Astrocyte (in vitro differentiated cells and primary cell): Measurements from ENCODE around the gene TMEM200A. TPM values are rescaled to one million over a fixed set of nuclear protein-coding genes. Genes with fewer than 3 reads are reported as not detected.

ENCODE experiments used
- DNase-seq: peaks from one replicate; pipeline ENCODE4 v3.0.0-alpha.2; 2010; ENCODE audit warnings: low read depth
- FAIRE-seq: peaks from 2 replicates; lab custom pipeline; 2011; peaks lifted over from hg19 to GRCh38; lab: Jason Lieb, UNC
- H2AFZ ChIP-seq: 2 replicates; pipeline ENCODE4 v1.6.0; 2012; ENCODE audit warnings: low read depth, low read length, inconsistent platforms
- H3K27ac ChIP-seq: 2 replicates; pipeline ENCODE4 v1.5.1; 2011; ENCODE audit warnings: low read depth, low read length, inconsistent platforms
- H3K27me3 ChIP-seq: 2 replicates; pipeline ENCODE4 v1.6.0; 2011; ENCODE audit warnings: low read length, inconsistent platforms; ENCODE audit not compliant: insufficient read depth
- H3K36me3 ChIP-seq: 2 replicates; pipeline ENCODE4 v1.5.1; 2011; ENCODE audit warnings: low read length, inconsistent platforms; ENCODE audit not compliant: insufficient read depth
- H3K4me1 ChIP-seq: 2 replicates; pipeline ENCODE4 v1.5.1; 2011; ENCODE audit warnings: low read length, inconsistent platforms; ENCODE audit not compliant: insufficient read depth
- H3K4me2 ChIP-seq: 2 replicates; pipeline ENCODE4 v1.6.0; 2012; ENCODE audit warnings: low read length, inconsistent platforms
- H3K4me3 ChIP-seq: 2 replicates; pipeline ENCODE4 v1.5.1; 2011; ENCODE audit warnings: low read depth, mild to moderate bottlenecking, low read length, inconsistent platforms; ENCODE audit not compliant: insufficient read depth
- H3K79me2 ChIP-seq: 2 replicates; pipeline ENCODE4 v1.6.0; 2012; ENCODE audit warnings: mild to moderate bottlenecking, low read length, inconsistent platforms; ENCODE audit not compliant: insufficient read depth
- H3K9ac ChIP-seq: 2 replicates; pipeline ENCODE4 v1.6.0; 2012; ENCODE audit warnings: mild to moderate bottlenecking, low read length, inconsistent platforms
- H3K9me3 ChIP-seq: 2 replicates; pipeline ENCODE4 v1.5.1; 2012; ENCODE audit warnings: low read depth, mild to moderate bottlenecking, low read length, inconsistent platforms; ENCODE audit not compliant: insufficient read depth
- H4K20me1 ChIP-seq: 2 replicates; pipeline ENCODE4 v1.6.0; 2012; ENCODE audit warnings: low read length, inconsistent platforms; ENCODE audit not compliant: insufficient read depth
- H3K27ac Mint-ChIP-seq: one replicate; pipeline ENCODE4 v1.8.0; 2021; ENCODE audit warnings: mild to moderate bottlenecking, mixed read lengths; ENCODE audit not compliant: unreplicated experiment
- H3K27me3 Mint-ChIP-seq: one replicate; pipeline ENCODE4 v1.8.0; 2021; ENCODE audit warnings: low read depth, mixed read lengths; ENCODE audit not compliant: unreplicated experiment
- H3K36me3 Mint-ChIP-seq: one replicate; pipeline ENCODE4 v1.8.0; 2021; ENCODE audit warnings: low read depth, mixed read lengths; ENCODE audit not compliant: unreplicated experiment
- H3K4me1 Mint-ChIP-seq: one replicate; pipeline ENCODE4 v1.8.0; 2021; ENCODE audit warnings: low read depth, mixed read lengths; ENCODE audit not compliant: unreplicated experiment
- H3K4me3 Mint-ChIP-seq: one replicate; pipeline ENCODE4 v1.8.0; 2021; ENCODE audit warnings: mild to moderate bottlenecking, moderate library complexity, mixed read lengths; ENCODE audit not compliant: unreplicated experiment
- H3K9me3 Mint-ChIP-seq: one replicate; pipeline ENCODE4 v1.8.0; 2021; ENCODE audit warnings: mild to moderate bottlenecking, mixed read lengths; ENCODE audit not compliant: unreplicated experiment
- EZH2 ChIP-seq: IDR thresholded peaks from 2 replicates; pipeline ENCODE4 v1.6.1; 2012; ENCODE audit warnings: mild to moderate bottlenecking, low read length, inconsistent platforms; ENCODE audit not compliant: insufficient read depth
- total RNA-seq: library from RNA; stranded (reverse); gene quantifications from 2 replicates; pipeline ENCODE4 v1.2.1, GENCODE V29; 2021
- TF ChIP-seq, protein P1 (sequence below): IDR thresholded peaks from 2 replicates; pipeline ENCODE4 v1.5.1; 2011; ENCODE audit warnings: low read depth, mild to moderate bottlenecking, inconsistent platforms, low read length, moderate library complexity; ENCODE audit not compliant: insufficient read depth

The TMEM200A gene
- total RNA-seq, 1 donor from 2014 or later, result 14.9 TPM

DNA sequence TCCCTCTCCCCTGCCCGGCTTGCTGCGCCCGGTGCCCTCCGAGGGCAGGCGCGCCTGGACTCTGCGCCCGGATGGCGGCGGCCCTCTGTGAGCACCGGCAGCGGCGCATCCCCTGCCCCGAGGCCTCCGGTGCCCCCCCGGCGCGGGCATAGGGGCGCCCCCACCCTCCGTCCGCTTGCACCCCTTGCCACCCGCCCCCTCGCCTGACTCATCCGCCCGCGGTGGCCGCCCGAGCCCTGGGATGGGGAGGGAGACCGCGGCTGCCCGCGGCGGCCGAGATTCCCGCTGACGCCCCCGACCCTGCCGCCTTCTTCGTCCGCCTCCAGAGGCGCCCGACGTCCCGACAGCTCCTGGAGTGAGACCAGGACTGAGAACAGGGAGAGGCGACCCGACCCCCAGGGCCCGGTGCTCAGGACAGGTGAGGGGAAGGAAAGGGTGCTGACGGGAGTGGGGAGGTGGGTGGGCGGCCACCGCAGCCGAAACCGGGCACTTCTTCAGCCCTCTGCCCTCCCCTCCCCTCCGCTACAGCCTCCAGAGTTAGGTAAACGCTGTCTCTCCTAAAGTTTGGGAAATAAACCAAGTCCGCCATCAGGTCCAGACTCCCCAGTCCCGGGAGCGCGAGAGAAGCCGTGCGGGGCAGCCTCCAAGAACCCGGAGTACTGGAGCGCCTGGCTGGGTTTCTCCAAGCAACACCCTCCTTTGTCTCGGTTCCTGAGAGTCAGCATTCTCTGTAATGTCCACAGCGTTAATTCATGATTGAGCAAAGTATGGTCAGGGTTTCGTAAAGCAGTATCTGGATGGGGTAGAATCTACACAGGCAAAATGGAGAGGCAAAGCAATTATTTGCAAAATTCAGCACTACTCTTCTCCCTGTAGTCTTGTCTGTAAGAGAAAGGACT lies 539 bp downstream of the TMEM200A start:
- Histone ChIP-seq H3K27me3 (no peaks in the 10 kb centered on the region), H3K9ac (peak overlapping the region; percentile 87), H3K27ac (peak overlapping the region; percentile 89), H3K79me2 (peaks cover 66% of the 10 kb centered on the region), H3K9me3 (no peaks in the 10 kb centered on the region), H3K36me3 (peaks cover 2% of the 10 kb centered on the region), H3K4me2 (peak overlapping the region; percentile 84), H4K20me1 (peaks cover 28% of the 10 kb centered on the region), H3K4me3 (peak overlapping the region; percentile 90), H3K4me1 (peaks cover 13% of the 10 kb centered on the region), H2AFZ (peak overlapping the region; percentile 74)
- DNase-seq (peak; percentile 51), FAIRE-seq (no peak)
- Mint-ChIP-seq H3K4me1 (peaks cover 2% of the 10 kb centered on the region), H3K27me3 (peaks cover 2% of the 10 kb centered on the region), H3K4me3 (peak overlapping the region; percentile 93), H3K36me3 (no peaks in the 10 kb centered on the region), H3K27ac (peak overlapping the region; percentile 56), H3K9me3 (peaks cover 3% of the 10 kb centered on the region)
- TF ChIP-seq, protein P1, sequence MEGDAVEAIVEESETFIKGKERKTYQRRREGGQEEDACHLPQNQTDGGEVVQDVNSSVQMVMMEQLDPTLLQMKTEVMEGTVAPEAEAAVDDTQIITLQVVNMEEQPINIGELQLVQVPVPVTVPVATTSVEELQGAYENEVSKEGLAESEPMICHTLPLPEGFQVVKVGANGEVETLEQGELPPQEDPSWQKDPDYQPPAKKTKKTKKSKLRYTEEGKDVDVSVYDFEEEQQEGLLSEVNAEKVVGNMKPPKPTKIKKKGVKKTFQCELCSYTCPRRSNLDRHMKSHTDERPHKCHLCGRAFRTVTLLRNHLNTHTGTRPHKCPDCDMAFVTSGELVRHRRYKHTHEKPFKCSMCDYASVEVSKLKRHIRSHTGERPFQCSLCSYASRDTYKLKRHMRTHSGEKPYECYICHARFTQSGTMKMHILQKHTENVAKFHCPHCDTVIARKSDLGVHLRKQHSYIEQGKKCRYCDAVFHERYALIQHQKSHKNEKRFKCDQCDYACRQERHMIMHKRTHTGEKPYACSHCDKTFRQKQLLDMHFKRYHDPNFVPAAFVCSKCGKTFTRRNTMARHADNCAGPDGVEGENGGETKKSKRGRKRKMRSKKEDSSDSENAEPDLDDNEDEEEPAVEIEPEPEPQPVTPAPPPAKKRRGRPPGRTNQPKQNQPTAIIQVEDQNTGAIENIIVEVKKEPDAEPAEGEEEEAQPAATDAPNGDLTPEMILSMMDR, result no peak
- no peak for TF ChIP-seq EZH2

DNA sequence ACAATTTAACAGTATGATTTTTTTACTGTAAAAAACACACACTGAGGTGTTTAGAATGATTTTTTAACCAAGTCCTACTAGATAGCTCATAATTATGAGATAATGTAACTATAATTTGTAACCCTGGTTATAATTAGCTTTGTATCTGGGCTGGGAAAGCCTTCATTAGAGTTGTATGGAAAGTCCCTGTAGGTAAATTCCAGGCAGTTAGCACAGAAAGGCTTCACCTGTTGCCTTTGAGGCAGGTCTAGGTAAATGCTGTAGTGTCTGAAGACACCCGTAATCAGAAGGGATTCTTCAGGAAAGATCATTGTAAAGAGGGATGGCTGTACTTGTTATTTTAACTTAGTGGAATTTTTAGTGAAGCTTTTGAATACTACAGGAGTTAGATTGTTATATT lies 1.9 kb downstream of the TMEM200A start:
- no peak for FAIRE-seq
- Mint-ChIP-seq H3K4me1 (peaks cover 2% of the 10 kb centered on the region), H3K9me3 (peaks cover 3% of the 10 kb centered on the region), H3K27me3 (peaks cover 2% of the 10 kb centered on the region), H3K27ac (no peak overlapping the region), H3K36me3 (no peaks in the 10 kb centered on the region), H3K4me3 (peak overlapping the region; percentile 93)
- Histone ChIP-seq H3K4me3 (peak overlapping the region; percentile 90), H4K20me1 (peaks cover 40% of the 10 kb centered on the region), H3K36me3 (peaks cover 2% of the 10 kb centered on the region), H3K9me3 (no peaks in the 10 kb centered on the region), H3K27ac (peak overlapping the region; percentile 24), H3K79me2 (peaks cover 74% of the 10 kb centered on the region), H3K4me2 (peak overlapping the region; percentile 84), H2AFZ (no peak overlapping the region), H3K9ac (peak overlapping the region; percentile 87), H3K4me1 (peaks cover 16% of the 10 kb centered on the region), H3K27me3 (no peaks in the 10 kb centered on the region)
- no peak for TF ChIP-seq EZH2
- TF ChIP-seq, protein P1, result no peak
- DNase-seq, result no peak

DNA sequence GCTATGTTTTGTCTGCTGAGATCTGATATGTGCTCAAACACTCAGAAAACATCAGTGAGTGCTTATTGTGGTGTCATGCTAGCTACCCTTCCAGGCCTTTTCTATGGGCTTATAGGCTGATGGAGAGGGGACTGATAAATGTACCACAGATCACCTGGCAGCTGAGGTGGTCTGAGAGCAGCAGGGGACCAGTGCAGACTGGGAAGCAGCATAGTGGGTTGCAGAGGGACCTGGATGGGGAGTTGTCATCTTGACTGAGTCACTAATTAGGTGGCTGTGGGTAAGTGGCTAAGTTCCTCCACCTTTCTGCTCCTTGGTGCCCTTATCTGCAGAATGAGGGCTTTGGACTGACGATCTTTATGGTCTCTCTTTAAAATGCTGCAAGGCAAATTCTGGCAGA lies 2.8 kb downstream of the TMEM200A start:
- peaks cover 40% of the 10 kb centered on the region for H4K20me1 ChIP-seq
- DNase-seq, result no peak
- H3K9ac ChIP-seq, result peak overlapping the region; percentile 87
- H3K27me3 ChIP-seq, result no peaks in the 10 kb centered on the region
- H3K9me3 ChIP-seq, result no peaks in the 10 kb centered on the region
- Mint-ChIP-seq H3K27me3 (peaks cover 2% of the 10 kb centered on the region), H3K4me3 (no peak overlapping the region), H3K36me3 (no peaks in the 10 kb centered on the region), H3K4me1 (peaks cover 2% of the 10 kb centered on the region), H3K9me3 (peaks cover 3% of the 10 kb centered on the region), H3K27ac (no peak overlapping the region)
- peaks cover 2% of the 10 kb centered on the region for H3K36me3 ChIP-seq
- peak overlapping the region; percentile 90 for H3K4me3 ChIP-seq
- H3K27ac ChIP-seq, result no peak overlapping the region
- no peak overlapping the region for H2AFZ ChIP-seq
- peaks cover 82% of the 10 kb centered on the region for H3K79me2 ChIP-seq
- H3K4me2 ChIP-seq, result peak overlapping the region; percentile 84
- TF ChIP-seq, protein P1, result no peak
- TF ChIP-seq EZH2, result no peak
- FAIRE-seq, result no peak
- peaks cover 16% of the 10 kb centered on the region for H3K4me1 ChIP-seq
